ENCODE data around the gene CCL14. TPM values are rescaled to one million over a fixed set of nuclear protein-coding genes. Genes with fewer than 3 reads are reported as not detected.

Gene CCL14
- 20.7 TPM for total RNA-seq
- long read RNA-seq, transcript CCL14-202 (3 exons, 898 nt) = major isoform, 6 of 8 reads
- long read RNA-seq, partial matches to known transcripts = 0 of 8 reads
- long read RNA-seq, other reads (novel, unspliced or antisense) = 0 of 8 reads

GRCh38 chr17:35986643-35987042 is at the start of gene CCL14:
TSS of gene CCL14 (minus strand) at chr17:35986729. CDS start at chr17:35986649, 80 bp downstream.
- TF ChIP-seq CTCF (IDR thresholded peaks at IDR 0.05) = no peak
- ATAC-seq (no peak), DNase-seq (no peak)
- Histone ChIP-seq H3K4me3 (peak within 1 kb of the TSS; percentile 27), H3K27ac (no peak within 1 kb of the TSS), H3K36me3 (no peaks in the 10 kb centered on the region), H3K27me3 (ENCODE audit: low read depth) (no peaks in the 10 kb centered on the region), H3K4me1 (peaks cover 8% of the 10 kb centered on the region), H3K9me3 (no peaks in the 10 kb centered on the region)
- intact Hi-C loops (cut with DNase I) = no loop called here

- no peaks in the 10 kb centered on the region for H3K9me3 ChIP-seq
- peaks cover 8% of the 10 kb centered on the region for H3K4me1 ChIP-seq
- H3K27me3 ChIP-seq (ENCODE audit: low read depth) = no peaks in the 10 kb centered on the region
- intact Hi-C loops (cut with DNase I) = no loop called here
- H3K36me3 ChIP-seq = no peaks in the 10 kb centered on the region
- TF ChIP-seq CTCF (IDR thresholded peaks at IDR 0.05) = no peak
- ATAC-seq = peak; percentile 62 to 79
- H3K4me3 ChIP-seq = no peak overlapping the region
- no peak overlapping the region for H3K27ac ChIP-seq
- no peak for DNase-seq
These were observed 49.7 kb upstream of the CCL14 start for GRCh38 chr17:36036235-36036634.

GRCh38 chr17:36034127-36034526 is 47.6 kb upstream of the CCL14 start:
- H3K4me1 ChIP-seq = peaks cover 8% of the 10 kb centered on the region
- H3K27ac ChIP-seq = no peak overlapping the region
- DNase-seq (no peak), ATAC-seq (peak in 1 of 2 donors; percentile 43)
- intact Hi-C loops (cut with DNase I) = no loop called here
- H3K9me3 ChIP-seq = no peaks in the 10 kb centered on the region
- H3K4me3 ChIP-seq = no peak overlapping the region
- no peaks in the 10 kb centered on the region for H3K27me3 ChIP-seq (ENCODE audit: low read depth)
- TF ChIP-seq CTCF (IDR thresholded peaks at IDR 0.05) = no peak
- H3K36me3 ChIP-seq = no peaks in the 10 kb centered on the region

GRCh38 chr17:36030956-36031355 is 44.4 kb upstream of the CCL14 start:
- TF ChIP-seq CTCF (IDR thresholded peaks at IDR 0.05) = no peak
- intact Hi-C loops (cut with DNase I) = no loop called here
- no peaks in the 10 kb centered on the region for H3K36me3 ChIP-seq
- H3K4me3 ChIP-seq = no peak overlapping the region
- no peak overlapping the region for H3K27ac ChIP-seq
- no peaks in the 10 kb centered on the region for H3K9me3 ChIP-seq
- DNase-seq = no peak
- no peak for ATAC-seq
- peaks cover 8% of the 10 kb centered on the region for H3K4me1 ChIP-seq
- H3K27me3 ChIP-seq (ENCODE audit: low read depth) = no peaks in the 10 kb centered on the region

GRCh38 chr17:36027761-36028160 is 41.2 kb upstream of the CCL14 start:
- TF ChIP-seq CTCF (IDR thresholded peaks at IDR 0.05) = no peak
- Histone ChIP-seq H3K9me3 (no peaks in the 10 kb centered on the region), H3K27ac (no peak overlapping the region), H3K4me1 (no peaks in the 10 kb centered on the region), H3K4me3 (no peak overlapping the region), H3K36me3 (no peaks in the 10 kb centered on the region), H3K27me3 (ENCODE audit: low read depth) (no peaks in the 10 kb centered on the region)
- intact Hi-C loops (cut with DNase I) = no loop called here
- no peak for DNase-seq
- ATAC-seq = no peak

All from lower lobe of right lung (tissue), 2 donors.